Measurements from ENCODE around the gene NAV2.

DNA sequence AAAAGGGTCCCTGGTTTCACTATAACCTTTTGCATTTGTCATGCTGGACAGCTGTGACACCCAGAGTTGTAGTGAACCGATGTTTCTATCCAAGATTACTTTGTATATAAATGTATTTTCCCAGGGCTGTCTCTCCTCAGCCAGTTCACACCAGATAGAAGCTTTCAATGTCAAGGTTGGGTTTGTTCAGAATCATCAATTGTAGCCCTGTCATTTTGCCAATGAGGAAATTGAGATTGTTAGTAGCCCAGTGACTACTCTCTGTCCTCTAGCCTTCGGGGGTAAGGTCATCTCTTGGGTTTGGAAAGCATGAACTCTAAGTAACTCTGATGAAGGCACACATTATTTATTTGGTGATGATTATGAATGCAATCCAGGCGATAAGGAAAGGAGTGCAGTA lies 282.0 kb downstream of the NAV2 start:
- TF ChIP-seq POLR2AphosphoS5 (IDR thresholded peaks at IDR 0.05) (no peak), POLR2A (IDR thresholded peaks at IDR 0.05) (no peak), EP300 (IDR thresholded peaks at IDR 0.05; ENCODE audit: low read depth) (no peak)
- TF ChIP-seq, protein P1, sequence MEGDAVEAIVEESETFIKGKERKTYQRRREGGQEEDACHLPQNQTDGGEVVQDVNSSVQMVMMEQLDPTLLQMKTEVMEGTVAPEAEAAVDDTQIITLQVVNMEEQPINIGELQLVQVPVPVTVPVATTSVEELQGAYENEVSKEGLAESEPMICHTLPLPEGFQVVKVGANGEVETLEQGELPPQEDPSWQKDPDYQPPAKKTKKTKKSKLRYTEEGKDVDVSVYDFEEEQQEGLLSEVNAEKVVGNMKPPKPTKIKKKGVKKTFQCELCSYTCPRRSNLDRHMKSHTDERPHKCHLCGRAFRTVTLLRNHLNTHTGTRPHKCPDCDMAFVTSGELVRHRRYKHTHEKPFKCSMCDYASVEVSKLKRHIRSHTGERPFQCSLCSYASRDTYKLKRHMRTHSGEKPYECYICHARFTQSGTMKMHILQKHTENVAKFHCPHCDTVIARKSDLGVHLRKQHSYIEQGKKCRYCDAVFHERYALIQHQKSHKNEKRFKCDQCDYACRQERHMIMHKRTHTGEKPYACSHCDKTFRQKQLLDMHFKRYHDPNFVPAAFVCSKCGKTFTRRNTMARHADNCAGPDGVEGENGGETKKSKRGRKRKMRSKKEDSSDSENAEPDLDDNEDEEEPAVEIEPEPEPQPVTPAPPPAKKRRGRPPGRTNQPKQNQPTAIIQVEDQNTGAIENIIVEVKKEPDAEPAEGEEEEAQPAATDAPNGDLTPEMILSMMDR (IDR thresholded peaks at IDR 0.05), result no peak

All from transverse colon (tissue), 4 donors.